Measurements from ENCODE around the gene C10orf120. TPM values are rescaled to one million over a fixed set of nuclear protein-coding genes. Genes with fewer than 3 reads are reported as not detected.

C10orf120 gene
- total RNA-seq, 4 donors from 2014 or later = not detected

GRCh38 chr10:122659126-122659525 lies 40.5 kb downstream of the C10orf120 start:
- TF ChIP-seq EP300 (IDR thresholded peaks at IDR 0.05) (no peak), POLR2AphosphoS5 (IDR thresholded peaks at IDR 0.05) (no peak), CTCF (IDR thresholded peaks at IDR 0.05) (no peak), POLR2A (IDR thresholded peaks at IDR 0.05) (no peak)
- WGBS = 86% methylated on average over 6 of the region's 6 CpGs
- peak; percentile 18 to 24 for DNase-seq (ENCODE audit: low spot score in 2 of 2)

GRCh38 chr10:122658356-122659049 lies 41.1 kb downstream of the C10orf120 start:
- no peaks in the 10 kb centered on the region for H3K36me3 ChIP-seq
- no peak overlapping the region for H3K4me3 ChIP-seq
- H3K27ac ChIP-seq = no peak overlapping the region
- no peaks in the 10 kb centered on the region for H3K27me3 ChIP-seq
- TF ChIP-seq POLR2AphosphoS5 (IDR thresholded peaks at IDR 0.05) = no peak
- TF ChIP-seq CTCF (IDR thresholded peaks at IDR 0.05) = no peak
- 65% methylated on average over 7 of the region's 8 CpGs for WGBS
- H3K4me1 ChIP-seq = no peaks in the 10 kb centered on the region
- peak; percentile 29 to 56 for DNase-seq (ENCODE audit: low spot score in 2 of 2)
- H3K9me3 ChIP-seq = no peaks in the 10 kb centered on the region

More at GRCh38 chr10:122659126-122659525, 40.5 kb downstream of the C10orf120 start:
- Histone ChIP-seq H3K4me1 (no peaks in the 10 kb centered on the region), H3K9me3 (no peaks in the 10 kb centered on the region), H3K4me3 (no peak overlapping the region), H3K27ac (no peak overlapping the region), H3K36me3 (no peaks in the 10 kb centered on the region), H3K27me3 (no peaks in the 10 kb centered on the region)

GRCh38 chr10:122657729-122658128 lies 41.9 kb downstream of the C10orf120 start:
- 35% methylated on average over 3 of the region's 3 CpGs for WGBS
- H3K9me3 ChIP-seq = no peaks in the 10 kb centered on the region
- no peak overlapping the region for H3K27ac ChIP-seq
- no peaks in the 10 kb centered on the region for H3K27me3 ChIP-seq
- peak; percentile 3 to 37 for DNase-seq (ENCODE audit: low spot score in 2 of 2)
- H3K4me1 ChIP-seq = no peaks in the 10 kb centered on the region
- H3K36me3 ChIP-seq = no peaks in the 10 kb centered on the region
- no peak for TF ChIP-seq POLR2AphosphoS5 (IDR thresholded peaks at IDR 0.05)
- no peak for TF ChIP-seq EP300 (IDR thresholded peaks at IDR 0.05)
- TF ChIP-seq CTCF (IDR thresholded peaks at IDR 0.05) = no peak
- TF ChIP-seq POLR2A (IDR thresholded peaks at IDR 0.05) = no peak
- H3K4me3 ChIP-seq = no peak overlapping the region

- WGBS = 72% methylated on average over 4 of the region's 4 CpGs
- DNase-seq (ENCODE audit: low spot score in 2 of 2) = peak; percentile 9 to 66
- TF ChIP-seq POLR2A (IDR thresholded peaks at IDR 0.05) (no peak), POLR2AphosphoS5 (IDR thresholded peaks at IDR 0.05) (no peak), CTCF (IDR thresholded peaks at IDR 0.05) (no peak), EP300 (IDR thresholded peaks at IDR 0.05) (no peak)
- H3K4me1 ChIP-seq = no peaks in the 10 kb centered on the region
- no peak overlapping the region for H3K4me3 ChIP-seq
- no peaks in the 10 kb centered on the region for H3K27me3 ChIP-seq
- no peaks in the 10 kb centered on the region for H3K9me3 ChIP-seq
- H3K36me3 ChIP-seq = no peaks in the 10 kb centered on the region
- H3K27ac ChIP-seq = no peak overlapping the region
These were observed 42.4 kb downstream of the C10orf120 start for GRCh38 chr10:122657255-122657654.

GRCh38 chr10:122656741-122657140 lies 42.9 kb downstream of the C10orf120 start:
- Histone ChIP-seq H3K27me3 (no peaks in the 10 kb centered on the region), H3K27ac (no peak overlapping the region), H3K4me3 (no peak overlapping the region), H3K4me1 (no peaks in the 10 kb centered on the region), H3K36me3 (no peaks in the 10 kb centered on the region), H3K9me3 (no peaks in the 10 kb centered on the region)
- DNase-seq (ENCODE audit: low spot score in 2 of 2) = peak; percentile 15 to 55
- 100% methylated on average over 1 of the region's 5 CpGs for WGBS
- TF ChIP-seq CTCF (IDR thresholded peaks at IDR 0.05) (no peak), EP300 (IDR thresholded peaks at IDR 0.05) (no peak), POLR2A (IDR thresholded peaks at IDR 0.05) (no peak), POLR2AphosphoS5 (IDR thresholded peaks at IDR 0.05) (no peak)

Data from suprapubic skin (tissue), 4 donors.